ENCODE results near the gene THRA. TPM values are rescaled to one million over a fixed set of nuclear protein-coding genes. Genes with fewer than 3 reads are reported as not detected.
A peak's percentile ranks its signal among the peaks of the same experiment; 100 is the strongest.

The THRA gene
- polyA plus RNA-seq, 1 donor (not counting 4 experiments of a cell fraction or from before 2014, with no cell fraction given), result 4.5 TPM

GRCh38 chr17:40031706-40032105, 31.1 kb upstream of the THRA start:
- peak overlapping the region; percentile 35 for H3K4me2 ChIP-seq (ENCODE audit: control insufficient read depth, extremely low read depth, insufficient read depth, low read depth, low read length)
- peaks cover 22 to 40% of the 10 kb centered on the region in 2 experiments for H3K36me3 ChIP-seq (ENCODE audit: control insufficient read depth in 2 of 2, extremely low read depth in 1 of 2, insufficient read depth in 2 of 2, low read length in 2 of 2)
- FAIRE-seq (peak; percentile 96), DNase-seq (ENCODE audit: low read depth, low spot score) (peak; percentile 63)
- H2AFZ ChIP-seq (ENCODE audit: control insufficient read depth, low read length), result peak overlapping the region; percentile 42
- TF ChIP-seq EZH2 (IDR thresholded peaks at IDR 0.05; ENCODE audit: low read length), result no peak
- no peak for TF ChIP-seq CTCF (optimal IDR thresholded peaks at IDR 0.05 in 1 of 3, IDR thresholded peaks at IDR 0.05 in 1 of 3, conservative IDR thresholded peaks at IDR 0.05 in 1 of 3; ENCODE audit: extremely low read depth in 1 of 3, insufficient read depth in 2 of 3, low read length in 3 of 3)
- no peaks in the 10 kb centered on the region for H3K79me2 ChIP-seq (ENCODE audit: control insufficient read depth, insufficient read depth, low read length)
- peak overlapping the region; percentile 55 for H3K9ac ChIP-seq (ENCODE audit: control insufficient read depth, extremely low read depth, insufficient read depth, low read length)
- no peaks in the 10 kb centered on the region for H3K9me1 ChIP-seq (ENCODE audit: control insufficient read depth, extremely low read depth, insufficient read depth, low read length)
- no peaks in the 10 kb centered on the region for H3K9me3 ChIP-seq (ENCODE audit: control insufficient read depth, low read depth, low read length)
- dilution Hi-C loops (cut with MboI; ENCODE audit: extremely low pct_ligation_motif_present, low sequenced_read_pairs), result no loop called here
- H3K27ac ChIP-seq (ENCODE audit: control insufficient read depth, insufficient read depth, low read length), result peak overlapping the region; percentile 45
- no peaks in the 10 kb centered on the region for H4K20me1 ChIP-seq (ENCODE audit: control insufficient read depth, extremely low read depth, insufficient read depth, low read length)
- H3K4me1 ChIP-seq (ENCODE audit: control insufficient read depth, extremely low read depth, insufficient read depth, low read length), result peaks cover 29% of the 10 kb centered on the region
- no peaks in the 10 kb centered on the region for H3K27me3 ChIP-seq (ENCODE audit: control insufficient read depth, extremely low read depth, insufficient read depth, low read length)
- H3K4me3 ChIP-seq (ENCODE audit: control insufficient read depth in 2 of 3, extremely low read depth in 1 of 3, insufficient read depth in 2 of 3, low read depth in 1 of 3, low read length in 3 of 3), result no peak overlapping the region

- no peak overlapping the region for H3K4me3 ChIP-seq (ENCODE audit: control insufficient read depth in 2 of 3, extremely low read depth in 1 of 3, insufficient read depth in 2 of 3, low read depth in 1 of 3, low read length in 3 of 3)
- dilution Hi-C loops (cut with MboI; ENCODE audit: extremely low pct_ligation_motif_present, low sequenced_read_pairs), result no loop called here
Measured at GRCh38 chr17:40032322-40033320, 30.1 kb upstream of the THRA start.

More at GRCh38 chr17:40032322-40033320, 30.1 kb upstream of the THRA start:
- H3K79me2 ChIP-seq (ENCODE audit: control insufficient read depth, insufficient read depth, low read length), result no peaks in the 10 kb centered on the region
- H3K9ac ChIP-seq (ENCODE audit: control insufficient read depth, extremely low read depth, insufficient read depth, low read length), result peak overlapping the region; percentile 55
- no peaks in the 10 kb centered on the region for H3K9me1 ChIP-seq (ENCODE audit: control insufficient read depth, extremely low read depth, insufficient read depth, low read length)
- H3K4me1 ChIP-seq (ENCODE audit: control insufficient read depth, extremely low read depth, insufficient read depth, low read length), result peaks cover 22% of the 10 kb centered on the region
- H3K27me3 ChIP-seq (ENCODE audit: control insufficient read depth, extremely low read depth, insufficient read depth, low read length), result no peaks in the 10 kb centered on the region
- TF ChIP-seq EZH2 (IDR thresholded peaks at IDR 0.05; ENCODE audit: low read length) (no peak), CTCF (optimal IDR thresholded peaks at IDR 0.05 in 1 of 3, IDR thresholded peaks at IDR 0.05 in 1 of 3, conservative IDR thresholded peaks at IDR 0.05 in 1 of 3; ENCODE audit: extremely low read depth in 1 of 3, insufficient read depth in 2 of 3, low read length in 3 of 3) (no peak)
- peak overlapping the region; percentile 35 for H3K4me2 ChIP-seq (ENCODE audit: control insufficient read depth, extremely low read depth, insufficient read depth, low read depth, low read length)
- H4K20me1 ChIP-seq (ENCODE audit: control insufficient read depth, extremely low read depth, insufficient read depth, low read length), result no peaks in the 10 kb centered on the region
- DNase-seq (ENCODE audit: low read depth, low spot score) (no peak), FAIRE-seq (no peak)
- peak overlapping the region; percentile 45 for H3K27ac ChIP-seq (ENCODE audit: control insufficient read depth, insufficient read depth, low read length)
- H2AFZ ChIP-seq (ENCODE audit: control insufficient read depth, low read length), result no peak overlapping the region
- H3K9me3 ChIP-seq (ENCODE audit: control insufficient read depth, low read depth, low read length), result no peaks in the 10 kb centered on the region
- H3K36me3 ChIP-seq (ENCODE audit: control insufficient read depth in 2 of 2, extremely low read depth in 1 of 2, insufficient read depth in 2 of 2, low read length in 2 of 2), result peaks cover 19 to 35% of the 10 kb centered on the region in 2 experiments
